GM13976 (cell line): ENCODE results near the gene FAM20B.
"Not testable (repeated sequence)": the region's sequence is repeated elsewhere in the genome, so short reads cannot be mapped to it uniquely, and the experiment has no call there.

Experiments used
- DNase-seq: peaks from one replicate; pipeline ENCODE4 v3.0.0; 2012; ENCODE audit warnings: low spot score
- CTCF ChIP-seq: IDR thresholded peaks from 2 replicates; pipeline ENCODE4 v1.5.1; 2012; ENCODE audit warnings: borderline replicate concordance, mild to moderate bottlenecking; ENCODE audit not compliant: insufficient read depth; ENCODE audit errors: extremely low read depth, missing control alignments, control extremely low read depth
- in situ Hi-C: fragments of 300-500 bp; cut with MboI; formaldehyde crosslinking; loops from one replicate; pipeline ENCODE4 v1.12.0; 2022; ENCODE audit warnings: low sequenced_read_pairs, mixed read lengths, inconsistent platforms; ENCODE audit not compliant: unreplicated experiment

FAM20B gene

GRCh38 chr1:178999061-178999460, 26.6 kb upstream of the FAM20B start:
- in situ Hi-C loops = no loop called here
- no peak for DNase-seq
- TF ChIP-seq CTCF = no peak

DNA sequence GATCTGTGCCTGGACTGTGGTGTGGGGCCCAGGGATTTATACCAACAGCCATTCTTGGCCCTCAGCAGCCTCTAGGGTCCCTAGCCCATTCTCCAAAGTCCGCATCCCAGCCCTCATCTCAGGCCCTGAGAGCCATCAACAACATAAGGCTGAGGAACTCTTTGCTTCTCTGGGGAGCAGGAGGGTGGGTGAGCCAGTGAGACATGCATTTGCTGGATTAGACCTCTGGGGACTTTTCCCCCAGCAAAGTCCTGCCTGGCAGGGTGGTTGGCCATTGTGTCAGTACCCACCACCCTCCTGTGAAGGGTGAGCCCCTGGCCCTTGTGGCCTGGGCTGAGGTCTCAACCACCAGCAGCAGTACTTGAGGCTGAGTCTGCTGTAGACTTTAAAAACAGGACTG, 24.2 kb upstream of the FAM20B start:
- no peak for TF ChIP-seq CTCF
- in situ Hi-C loops = loop anchor here (5.0 to 10.0 kb wide), 2 partner anchors 227 to 474 kb away; no protein-coding TSS in a partner anchor
- no peak for DNase-seq

DNA sequence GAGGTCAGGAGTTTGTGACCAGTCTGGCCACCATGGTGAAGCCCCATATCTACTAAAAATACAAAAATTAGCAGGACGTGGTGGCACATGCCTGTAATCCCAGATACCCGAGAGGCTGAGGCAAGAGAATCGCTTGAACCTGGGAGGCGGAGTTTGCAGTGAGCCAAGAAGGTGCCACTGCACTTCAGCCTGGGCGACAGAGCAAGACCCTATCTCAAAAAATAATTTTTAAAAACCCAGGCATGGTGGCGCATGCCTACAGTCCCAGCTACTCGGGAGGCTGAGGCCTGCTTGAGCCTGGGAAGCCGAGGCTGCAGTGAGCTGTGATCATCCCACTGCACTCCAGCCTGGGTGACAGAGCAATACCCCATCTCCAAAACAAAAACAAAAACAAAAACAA, 23.6 kb upstream of the FAM20B start:
- in situ Hi-C loops = loop anchor here (5.0 to 10.0 kb wide), 2 partner anchors 227 to 475 kb away; no protein-coding TSS in a partner anchor
- DNase-seq = not testable (repeated sequence)

GRCh38 chr1:179002552-179003345, 22.9 kb upstream of the FAM20B start:
- in situ Hi-C loops = loop anchor here (5.0 to 10.0 kb wide), 2 partner anchors 228 to 475 kb away; no protein-coding TSS in a partner anchor
- peak; percentile 63 for DNase-seq
- peak; percentile 76 for TF ChIP-seq CTCF

DNA sequence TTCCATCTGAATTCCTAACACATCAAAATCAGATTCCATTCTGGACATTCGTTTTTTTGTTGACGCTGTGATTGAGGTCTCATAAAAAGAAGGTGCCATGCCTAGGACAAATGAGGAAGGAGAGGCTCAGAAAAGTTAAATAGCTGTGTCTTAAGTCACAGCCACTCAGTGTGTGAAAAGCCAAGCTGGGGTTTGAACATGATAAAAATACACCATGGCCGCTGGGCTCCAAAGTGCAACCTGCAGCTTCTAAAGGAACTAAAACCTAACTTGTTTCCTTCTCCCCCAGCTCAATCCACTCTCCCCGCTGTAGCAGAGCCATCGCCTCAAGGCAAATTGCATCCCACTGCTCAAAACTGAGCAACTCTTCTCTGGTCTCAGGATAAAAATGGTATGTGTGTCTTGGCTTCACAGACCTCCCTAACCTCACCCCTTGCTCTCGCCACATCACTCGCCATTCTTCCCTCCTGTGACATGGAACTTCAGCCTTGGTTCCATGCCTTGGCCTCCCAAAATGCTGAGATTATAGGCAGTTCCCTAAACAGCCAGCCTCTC, 22.1 kb upstream of the FAM20B start:
- in situ Hi-C loops = loop anchor here (5.0 to 10.0 kb wide), 2 partner anchors 229 to 476 kb away; no protein-coding TSS in a partner anchor

DNA sequence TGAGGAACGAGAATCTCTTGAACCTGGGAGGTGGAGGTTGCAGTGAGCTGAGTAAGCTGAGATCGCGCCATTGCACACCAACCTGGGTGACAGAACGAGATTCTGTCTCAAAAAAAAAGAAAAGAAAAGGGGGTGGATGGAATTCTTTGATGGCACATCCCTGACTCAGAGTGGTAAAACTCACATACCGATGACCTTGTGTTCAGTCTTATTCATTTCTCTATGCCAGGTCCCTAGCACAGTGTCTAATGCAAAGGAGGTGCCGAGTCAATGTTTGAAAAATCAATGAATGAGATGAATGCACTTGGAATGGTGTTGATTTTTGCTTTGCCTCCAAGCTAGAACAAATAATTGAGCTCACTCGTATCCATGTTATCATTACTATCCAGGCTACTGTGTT, 18.5 kb upstream of the FAM20B start:
- in situ Hi-C loops = loop anchor here (10.0 kb wide), 1 partner anchor 232 kb away; no protein-coding TSS in a partner anchor
- no peak for TF ChIP-seq CTCF
- no peak for DNase-seq

More for the DNA sequence above, 22.1 kb upstream of the FAM20B start:
- DNase-seq = no peak
- no peak for TF ChIP-seq CTCF

DNA sequence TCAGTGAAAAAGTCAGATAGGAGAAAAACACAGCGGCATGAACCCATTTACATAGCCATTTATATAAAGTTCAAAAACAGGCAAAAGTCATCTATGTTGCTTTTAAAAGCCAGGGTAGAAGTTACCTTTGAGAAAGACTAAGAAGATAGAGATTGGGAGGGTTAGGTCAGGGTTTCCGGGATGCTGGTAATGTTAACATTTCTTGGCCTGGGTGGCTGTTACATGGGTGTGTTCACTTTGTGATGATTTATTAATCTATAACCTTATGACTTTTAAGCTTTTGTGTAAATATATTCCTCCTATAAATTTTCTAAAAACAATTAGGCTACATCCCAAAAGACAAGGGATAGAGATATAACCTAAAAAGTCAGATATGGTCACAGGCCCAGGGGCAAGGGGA, 15.0 kb upstream of the FAM20B start:
- in situ Hi-C loops = loop anchor here (5.0 kb wide), 1 partner anchor 52 kb away; no protein-coding TSS in a partner anchor
- no peak for TF ChIP-seq CTCF
- DNase-seq = no peak
